ENCODE measurements around the gene LIN28B.

Gene LIN28B

DNA sequence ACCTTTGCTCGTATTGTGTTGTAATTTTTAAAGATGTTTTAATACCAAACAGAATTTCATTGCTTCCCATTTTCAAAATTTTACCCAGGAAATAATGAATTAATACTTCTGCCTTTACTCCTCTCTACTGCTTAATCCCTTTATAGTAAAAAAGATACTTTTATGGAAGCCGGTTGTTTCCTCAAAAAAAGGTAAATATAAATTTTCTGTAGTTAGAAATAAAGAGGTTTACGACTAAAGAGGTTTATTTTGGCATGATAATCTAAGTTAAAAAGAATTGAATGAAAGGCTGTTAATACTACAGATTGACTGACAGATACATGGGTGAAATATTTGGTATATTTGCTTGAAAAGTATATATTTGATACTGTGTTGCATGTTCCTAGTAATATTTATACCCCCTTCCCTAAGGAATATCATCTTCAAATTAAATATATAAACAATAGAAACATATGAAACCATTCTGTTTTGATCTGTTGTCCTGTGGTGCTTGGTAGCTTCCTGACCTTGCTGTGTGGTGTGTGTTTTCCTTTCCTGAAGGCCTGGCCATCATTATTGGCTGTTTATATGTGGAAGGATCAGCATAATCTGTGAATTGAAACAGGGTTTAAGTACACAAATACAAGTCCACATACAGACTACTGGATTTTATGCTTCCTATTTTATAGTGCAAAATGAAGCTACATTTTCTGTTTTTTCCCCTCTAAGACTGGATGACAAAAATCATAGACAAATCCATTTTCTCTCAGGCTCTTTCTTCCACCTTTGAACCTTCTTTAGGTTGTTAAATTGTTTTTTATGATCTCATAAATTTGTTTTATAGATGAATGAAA lies 2.3 kb downstream of the LIN28B start:
- no peak overlapping the region for H3K27ac ChIP-seq
- DNase-seq: no peak
- intact Hi-C loops (cut with DNase I; ENCODE audit: low total_unique reads): no loop called here
- peaks cover 0 to 5% (median 0%) of the 10 kb centered on the region in 4 donors for H3K4me1 ChIP-seq
- H3K36me3 ChIP-seq: no peaks in the 10 kb centered on the region
- TF ChIP-seq, protein P1, sequence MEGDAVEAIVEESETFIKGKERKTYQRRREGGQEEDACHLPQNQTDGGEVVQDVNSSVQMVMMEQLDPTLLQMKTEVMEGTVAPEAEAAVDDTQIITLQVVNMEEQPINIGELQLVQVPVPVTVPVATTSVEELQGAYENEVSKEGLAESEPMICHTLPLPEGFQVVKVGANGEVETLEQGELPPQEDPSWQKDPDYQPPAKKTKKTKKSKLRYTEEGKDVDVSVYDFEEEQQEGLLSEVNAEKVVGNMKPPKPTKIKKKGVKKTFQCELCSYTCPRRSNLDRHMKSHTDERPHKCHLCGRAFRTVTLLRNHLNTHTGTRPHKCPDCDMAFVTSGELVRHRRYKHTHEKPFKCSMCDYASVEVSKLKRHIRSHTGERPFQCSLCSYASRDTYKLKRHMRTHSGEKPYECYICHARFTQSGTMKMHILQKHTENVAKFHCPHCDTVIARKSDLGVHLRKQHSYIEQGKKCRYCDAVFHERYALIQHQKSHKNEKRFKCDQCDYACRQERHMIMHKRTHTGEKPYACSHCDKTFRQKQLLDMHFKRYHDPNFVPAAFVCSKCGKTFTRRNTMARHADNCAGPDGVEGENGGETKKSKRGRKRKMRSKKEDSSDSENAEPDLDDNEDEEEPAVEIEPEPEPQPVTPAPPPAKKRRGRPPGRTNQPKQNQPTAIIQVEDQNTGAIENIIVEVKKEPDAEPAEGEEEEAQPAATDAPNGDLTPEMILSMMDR (IDR thresholded peaks at IDR 0.05): no peak
- H3K9me3 ChIP-seq: no peaks in the 10 kb centered on the region
- H3K27me3 ChIP-seq: peaks cover 0 to 48% of the 10 kb centered on the region in 2 donors
- H3K4me3 ChIP-seq: no peak overlapping the region

DNA sequence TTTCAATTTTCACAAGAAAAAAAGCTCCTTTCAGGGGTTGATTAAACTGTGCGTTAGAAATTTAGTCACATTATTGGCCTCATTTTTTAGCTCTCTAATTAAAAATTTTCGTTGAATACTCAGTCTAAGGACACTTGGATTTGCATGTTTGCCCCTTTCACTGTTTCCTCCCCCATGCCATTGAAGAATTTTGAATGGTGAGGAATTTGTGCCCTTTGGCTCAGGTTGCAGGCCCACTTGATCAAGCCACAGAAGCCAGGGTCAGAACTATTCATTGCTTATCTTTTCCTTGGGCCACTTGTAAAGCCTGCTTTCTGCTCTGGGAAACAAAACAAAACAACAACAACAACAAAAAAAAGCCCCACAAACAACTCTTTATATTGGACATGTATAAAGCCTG lies 12.2 kb downstream of the LIN28B start:
- TF ChIP-seq, protein P1 (IDR thresholded peaks at IDR 0.05): no peak
- Histone ChIP-seq H3K4me3 (no peak overlapping the region), H3K27ac (no peak overlapping the region), H3K27me3 (no peaks in the 10 kb centered on the region), H3K36me3 (no peaks in the 10 kb centered on the region), H3K9me3 (no peaks in the 10 kb centered on the region), H3K4me1 (no peaks in the 10 kb centered on the region)
- no peak for DNase-seq
- intact Hi-C loops (cut with DNase I; ENCODE audit: low total_unique reads): no loop called here

DNA sequence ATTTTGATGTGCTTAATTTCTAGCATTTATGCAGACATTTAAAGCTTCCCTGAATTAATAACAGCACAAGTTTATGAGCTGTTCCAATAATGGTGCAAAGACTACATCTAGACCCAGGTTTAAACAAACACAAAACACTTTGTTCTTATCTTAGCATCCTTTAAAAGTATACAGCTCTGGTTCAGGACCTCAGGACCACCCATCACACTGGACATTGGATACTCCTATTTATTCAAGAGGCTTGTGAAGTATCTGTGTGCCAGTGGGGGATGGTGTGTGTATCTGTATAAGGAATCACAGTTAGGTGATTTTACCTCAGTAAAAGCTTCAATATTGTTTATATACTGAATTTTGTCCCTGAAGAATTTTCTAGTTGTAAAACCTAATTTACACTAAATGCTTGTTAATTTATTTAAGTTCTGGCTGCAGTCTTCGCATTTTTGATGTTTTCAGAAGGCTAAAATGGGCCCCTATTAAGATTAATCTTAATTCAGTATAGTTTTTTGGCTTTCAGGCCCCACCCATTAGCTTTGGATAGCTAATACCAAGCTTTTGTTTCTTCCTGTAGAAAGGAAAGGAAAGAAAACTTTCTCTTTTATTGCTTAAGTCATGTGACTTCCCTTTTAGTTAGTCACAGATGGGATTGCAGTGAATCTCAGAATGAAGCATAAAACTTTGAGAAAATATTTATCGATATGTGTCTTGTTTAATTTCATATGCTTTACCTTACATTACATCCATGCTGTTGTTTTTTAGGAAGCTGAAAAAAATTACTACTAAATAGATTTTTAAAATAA lies 13.1 kb downstream of the LIN28B start:
- no peak for DNase-seq
- Histone ChIP-seq H3K27me3 (no peaks in the 10 kb centered on the region), H3K9me3 (no peaks in the 10 kb centered on the region), H3K4me3 (no peak overlapping the region), H3K4me1 (no peaks in the 10 kb centered on the region), H3K27ac (no peak overlapping the region), H3K36me3 (no peaks in the 10 kb centered on the region)
- TF ChIP-seq, protein P1 (IDR thresholded peaks at IDR 0.05): no peak
- intact Hi-C loops (cut with DNase I; ENCODE audit: low total_unique reads): no loop called here

GRCh38 chr6:104973404-104973803 lies 16.5 kb downstream of the LIN28B start:
- no peaks in the 10 kb centered on the region for H3K4me1 ChIP-seq
- no peak overlapping the region for H3K27ac ChIP-seq
- no peak overlapping the region for H3K4me3 ChIP-seq
- no peak for DNase-seq
- TF ChIP-seq, protein P1 (IDR thresholded peaks at IDR 0.05): no peak
- H3K36me3 ChIP-seq: no peaks in the 10 kb centered on the region
- no peaks in the 10 kb centered on the region for H3K27me3 ChIP-seq
- intact Hi-C loops (cut with DNase I; ENCODE audit: low total_unique reads): no loop called here
- no peaks in the 10 kb centered on the region for H3K9me3 ChIP-seq

DNA sequence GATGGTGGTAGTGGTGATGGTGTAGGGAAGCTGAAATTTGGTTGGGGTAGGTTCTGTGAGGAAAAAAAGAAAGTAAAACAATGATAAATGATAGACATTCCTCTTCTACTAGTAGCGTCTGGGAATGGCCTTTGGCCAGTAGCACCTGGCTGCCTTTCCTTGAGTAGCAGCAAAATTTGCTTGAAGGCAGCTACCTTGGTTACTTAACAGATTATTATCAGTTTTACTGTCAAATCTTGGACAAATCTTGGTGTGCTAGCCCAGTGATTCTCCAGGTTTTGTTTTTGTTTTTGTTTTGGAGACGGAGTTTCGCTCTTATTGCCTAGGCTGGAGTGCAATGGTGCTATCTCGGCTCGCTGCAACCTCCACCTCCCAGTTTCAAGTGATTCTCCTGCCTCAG lies 26.4 kb downstream of the LIN28B start:
- TF ChIP-seq, protein P1 (IDR thresholded peaks at IDR 0.05): no peak
- Histone ChIP-seq H3K27me3 (no peaks in the 10 kb centered on the region), H3K36me3 (no peaks in the 10 kb centered on the region), H3K9me3 (no peaks in the 10 kb centered on the region), H3K4me1 (no peaks in the 10 kb centered on the region), H3K27ac (no peak overlapping the region), H3K4me3 (no peak overlapping the region)
- DNase-seq: no peak
- intact Hi-C loops (cut with DNase I; ENCODE audit: low total_unique reads): no loop called here

All from tibial artery (tissue), 4 donors.